GM23248 (cell line): ENCODE data around the gene GRIK3.

Experiments
- EZH2 ChIP-seq: fragments of 200-600 bp; sonication (generic); IDR thresholded peaks from 2 replicates; pipeline ENCODE4 v1.6.1; 2018; ENCODE audit warnings: antibody characterized with exemption, mild to moderate bottlenecking; ENCODE audit not compliant: insufficient read depth, poor library complexity, severe bottlenecking
- EZH2phosphoT487 ChIP-seq: fragments of 200-600 bp; sonication (generic); IDR thresholded peaks from 2 replicates; pipeline ENCODE4 v1.6.1; 2018; ENCODE audit warnings: antibody characterized with exemption, moderate library complexity, mild to moderate bottlenecking, low read depth; ENCODE audit not compliant: insufficient read depth

GRCh38 chr1:36996106-36996505 lies 38.2 kb downstream of the GRIK3 start:
- no peak for TF ChIP-seq EZH2phosphoT487
- no peak for TF ChIP-seq EZH2
